NOMO-1 treated with DMSO at 0.1 percent for 48 hours (cell line): Measurements from ENCODE around the gene DMGDH.

Experiments
- DNase-seq: peaks from one replicate; lab custom pipeline; 2025; ENCODE audit not compliant: unreplicated experiment; lab: John Stamatoyannopoulos, UW

DMGDH gene

DNA sequence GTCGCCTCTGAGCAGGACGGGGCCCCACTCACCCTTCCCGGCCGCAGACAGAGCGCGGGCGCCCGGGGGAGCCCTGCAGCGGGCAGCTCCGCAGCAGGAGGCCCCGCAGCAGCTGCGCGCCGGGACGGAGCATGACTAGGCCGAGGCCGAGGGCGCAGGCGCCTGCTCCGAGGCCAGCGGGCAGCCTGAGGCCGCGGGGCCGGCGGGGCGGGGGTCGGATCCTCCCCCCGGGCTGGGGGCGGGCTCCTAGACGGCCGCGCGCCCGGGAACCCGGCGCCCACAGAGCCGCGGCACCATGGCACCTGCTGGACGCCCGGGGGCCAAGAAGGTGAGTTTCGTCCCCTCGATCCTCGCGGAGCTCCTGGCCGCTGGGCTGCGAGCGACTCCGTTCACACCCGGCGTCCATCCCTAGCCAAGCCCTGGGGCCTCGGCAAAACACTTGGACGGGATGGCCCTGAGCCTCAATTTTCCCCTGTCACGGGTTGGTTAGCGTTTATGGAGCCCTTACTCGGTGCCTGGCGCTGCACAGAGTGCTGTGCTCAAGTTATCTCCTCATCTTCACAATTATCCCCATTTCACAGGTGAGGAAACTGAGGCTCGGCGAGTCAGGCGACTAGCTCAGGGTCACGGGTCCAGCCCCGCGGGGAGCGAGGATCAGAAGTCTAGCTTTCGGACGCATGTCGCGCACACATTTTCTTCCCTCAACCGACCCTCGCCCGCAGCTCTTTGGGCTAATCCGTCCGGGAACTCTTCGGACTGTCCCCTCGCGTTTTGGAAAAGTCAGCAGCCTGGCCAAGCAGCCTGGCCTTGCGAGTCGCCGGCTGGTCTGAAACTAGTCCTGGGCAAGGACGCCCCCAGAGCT, at the start of gene DMGDH, which contains the start of gene BHMT2:
DMGDH (minus strand) TSS at position 187 of the 862 bp plus-strand sequence; CDS start at position 133, 54 bp downstream.
BHMT2 (plus strand) TSS at position 280 of the 862 bp plus-strand sequence; CDS start at position 296, 16 bp downstream.
- no peak for DNase-seq

DNA sequence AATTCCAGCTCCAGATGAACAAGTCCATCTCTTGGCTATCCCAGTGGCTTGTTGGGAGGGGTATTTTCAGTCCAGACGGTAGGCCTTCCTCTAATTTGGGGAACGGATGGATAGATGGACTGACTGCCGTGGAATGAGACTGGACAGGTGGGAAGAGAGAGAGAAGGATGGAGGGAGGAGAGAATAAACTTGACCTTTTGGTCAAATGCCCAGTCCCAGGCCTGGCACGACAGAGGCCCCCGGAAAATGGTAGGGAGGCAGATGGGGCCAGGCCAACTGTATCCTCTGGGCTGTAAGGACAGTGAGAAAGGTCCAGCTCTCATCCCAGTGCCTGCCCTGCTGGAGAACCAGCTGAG, 43.2 kb upstream of the DMGDH start:
- DNase-seq, result no peak

DNA sequence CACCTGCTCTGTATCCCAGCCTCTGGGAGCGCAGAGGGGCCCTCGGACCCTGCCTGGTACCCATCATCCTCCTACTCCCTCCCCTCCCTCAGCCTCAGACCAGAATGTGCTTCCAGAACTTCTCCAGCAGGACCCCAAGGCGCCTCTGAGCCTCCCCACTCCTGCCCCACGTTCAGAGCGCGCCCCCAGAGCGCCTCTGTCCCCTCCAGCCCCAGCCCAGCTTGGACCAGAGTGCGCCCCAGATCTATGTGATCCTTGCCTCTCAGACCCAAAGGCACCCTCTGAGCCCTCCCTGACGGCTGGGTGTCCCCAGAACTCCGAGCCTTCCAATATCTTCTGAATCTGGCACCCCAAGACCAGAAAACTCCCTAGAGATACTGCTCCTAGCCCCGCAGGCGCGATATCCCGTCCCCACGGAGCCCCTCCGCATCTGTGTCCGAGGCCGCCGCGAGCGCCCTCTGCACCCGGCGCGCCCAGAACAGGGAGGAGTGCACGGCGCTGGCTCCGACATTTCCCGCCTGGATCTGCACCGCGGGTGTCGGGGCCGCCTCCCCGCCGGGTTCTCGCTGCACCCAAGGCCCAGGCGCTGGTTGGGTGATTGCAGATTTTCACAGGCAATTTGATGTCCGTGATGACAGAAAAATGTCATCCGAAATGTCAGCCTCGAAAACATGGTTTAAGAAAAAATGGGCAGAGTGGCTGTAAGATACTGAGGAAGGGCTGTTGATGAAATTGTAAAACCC, 42.7 kb upstream of the DMGDH start:
- DNase-seq, result no peak

DNA sequence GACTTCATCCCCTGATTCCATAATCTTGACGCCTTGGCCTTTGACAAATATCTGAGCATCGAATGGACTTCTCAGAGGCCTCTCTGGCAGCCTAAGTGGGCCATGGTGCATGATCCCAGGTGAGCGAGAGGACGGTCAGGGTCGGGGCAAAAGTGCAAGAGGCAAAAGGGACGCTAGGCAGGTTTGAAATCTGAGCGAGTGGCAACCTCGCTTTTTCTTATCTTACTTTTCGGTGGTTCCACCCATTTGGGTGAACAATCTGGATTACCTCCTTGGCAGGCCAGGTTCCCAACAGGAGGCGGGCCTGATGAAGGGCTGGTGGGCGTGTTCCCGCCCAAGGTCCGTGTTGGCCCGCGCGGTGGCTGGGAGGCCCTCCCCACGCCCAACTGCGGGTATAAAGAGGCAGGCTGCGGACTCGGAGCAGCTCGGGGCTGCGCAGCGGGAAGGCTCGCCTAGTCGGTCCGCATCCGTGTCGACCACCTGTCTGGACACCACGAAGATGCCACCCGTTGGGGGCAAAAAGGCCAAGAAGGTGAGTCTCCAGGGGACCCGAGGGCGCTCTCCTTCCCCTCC, 42.0 kb upstream of the DMGDH start, which contains the start of gene BHMT:
BHMT (plus strand) TSS at position 423 of the 573 bp plus-strand sequence; CDS start at position 500, 77 bp downstream.
- DNase-seq, result no peak

DNA sequence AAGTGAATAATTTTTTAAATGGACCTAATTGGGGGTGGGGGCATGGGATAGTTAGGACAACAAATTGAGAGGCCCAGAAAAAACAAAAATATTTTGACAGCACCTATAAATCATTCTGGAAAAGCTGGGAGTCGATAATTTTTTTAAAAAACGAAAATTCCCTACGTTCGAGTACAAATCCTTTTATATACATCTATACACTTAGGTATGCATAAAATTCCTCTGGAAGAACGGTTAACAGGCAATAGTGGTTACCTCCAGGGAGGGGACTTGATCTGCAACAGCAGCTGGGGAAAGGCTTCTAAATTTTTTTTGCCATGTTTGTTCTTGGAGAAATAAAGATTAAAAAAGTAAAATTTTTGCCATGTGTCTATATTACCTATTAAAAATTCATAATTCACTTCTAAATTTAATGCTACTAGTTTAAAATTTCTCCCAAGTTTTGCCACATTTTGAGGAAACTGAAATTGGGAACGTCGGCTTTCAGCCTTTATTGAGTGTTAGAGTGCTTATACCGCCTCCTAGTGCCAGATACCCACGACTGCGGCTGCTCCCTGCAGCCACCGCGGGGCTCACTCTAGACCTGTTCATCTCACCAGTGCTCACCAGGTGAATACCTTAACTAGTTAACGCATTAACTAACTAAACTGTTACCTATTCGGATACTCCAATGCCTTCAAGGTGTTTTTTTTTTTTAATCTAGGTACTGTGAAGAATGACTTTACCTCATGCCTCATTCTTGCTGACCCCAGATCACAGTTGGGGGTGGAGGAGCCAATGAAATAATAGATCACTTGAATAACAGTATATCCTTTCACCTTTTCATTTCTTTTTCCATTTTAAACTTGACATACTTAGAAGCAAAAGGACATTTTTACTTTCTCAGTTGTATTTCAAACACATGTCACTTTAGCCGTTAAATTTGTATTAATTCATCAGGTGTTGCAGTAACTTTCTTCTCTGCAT, 40.3 kb upstream of the DMGDH start:
- peak; percentile 13 for DNase-seq

DNA sequence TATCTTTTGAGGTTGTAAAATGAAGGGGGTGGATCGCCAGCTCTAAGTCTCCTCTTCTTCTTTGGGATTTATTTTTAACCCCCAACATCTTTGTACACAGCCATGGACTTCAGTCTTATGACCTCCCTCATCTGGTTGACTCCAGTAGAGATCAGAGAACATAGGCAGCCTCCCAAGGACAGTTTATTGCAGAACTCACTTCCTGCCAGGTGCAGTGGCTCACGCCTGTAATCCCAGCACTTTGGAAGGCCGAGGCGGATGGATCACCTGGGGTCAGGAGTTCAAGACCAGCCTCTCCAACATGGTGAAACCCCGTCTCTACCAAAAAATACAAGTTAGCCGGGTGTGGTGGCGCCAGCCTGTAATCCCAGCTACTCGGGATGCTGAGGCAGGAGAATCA, 39.3 kb upstream of the DMGDH start:
- DNase-seq, result no peak

DNA sequence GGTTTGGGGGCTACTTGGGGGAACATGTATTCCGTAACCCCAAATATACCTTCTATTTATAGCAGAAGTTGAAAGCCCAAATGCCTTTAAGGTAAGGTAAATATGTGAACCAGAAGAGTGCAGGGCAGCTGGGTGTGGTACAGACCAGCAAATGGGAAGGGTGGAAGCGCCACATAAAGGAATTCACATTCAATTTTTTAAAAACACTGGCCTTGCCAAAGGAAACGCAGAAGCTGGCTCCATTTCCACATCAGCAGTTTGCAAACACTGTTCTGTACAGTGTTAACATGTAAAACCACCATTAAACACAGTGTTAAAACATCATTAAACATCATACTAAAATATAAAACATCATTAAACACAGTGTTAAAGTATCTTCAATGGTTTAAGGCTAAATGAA, 38.6 kb upstream of the DMGDH start:
- DNase-seq, result no peak

DNA sequence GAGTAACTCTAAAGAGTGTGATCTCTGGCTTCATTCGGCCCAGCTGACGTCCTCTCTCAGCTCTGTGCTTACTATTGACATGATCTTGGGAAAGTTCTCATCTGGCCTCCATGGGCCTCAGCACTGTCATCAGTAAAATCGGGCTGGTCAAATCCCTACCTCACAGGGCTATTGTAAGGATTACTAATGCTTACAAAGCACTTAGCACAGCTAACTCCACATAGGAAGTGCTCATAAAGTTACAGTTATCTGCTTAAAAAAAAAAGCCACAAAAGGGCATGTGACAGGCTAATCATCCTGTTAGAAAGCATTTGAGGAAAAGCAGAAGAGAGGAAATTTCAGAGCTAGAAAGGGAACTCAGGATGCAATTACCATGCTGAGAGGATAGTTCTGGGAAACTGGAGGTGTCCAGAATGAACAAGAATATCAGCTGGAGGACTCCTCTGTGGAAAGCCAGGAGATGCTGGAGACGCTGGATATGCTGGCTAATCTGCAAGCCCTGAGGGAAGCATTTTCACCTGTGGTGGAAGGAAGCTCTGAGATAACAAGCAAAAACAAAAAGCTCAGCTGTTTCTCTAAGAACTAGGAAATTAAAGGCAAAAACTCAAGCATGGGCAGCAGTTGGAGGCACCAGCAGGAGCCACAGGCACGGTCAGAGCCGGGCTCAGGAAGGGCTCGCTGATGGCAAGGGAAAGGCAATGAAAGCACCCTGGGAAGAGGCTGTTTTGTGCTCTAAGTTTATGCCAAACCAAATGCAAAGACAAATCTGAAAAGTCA, 37.7 kb upstream of the DMGDH start:
- peak; percentile 77 for DNase-seq

DNA sequence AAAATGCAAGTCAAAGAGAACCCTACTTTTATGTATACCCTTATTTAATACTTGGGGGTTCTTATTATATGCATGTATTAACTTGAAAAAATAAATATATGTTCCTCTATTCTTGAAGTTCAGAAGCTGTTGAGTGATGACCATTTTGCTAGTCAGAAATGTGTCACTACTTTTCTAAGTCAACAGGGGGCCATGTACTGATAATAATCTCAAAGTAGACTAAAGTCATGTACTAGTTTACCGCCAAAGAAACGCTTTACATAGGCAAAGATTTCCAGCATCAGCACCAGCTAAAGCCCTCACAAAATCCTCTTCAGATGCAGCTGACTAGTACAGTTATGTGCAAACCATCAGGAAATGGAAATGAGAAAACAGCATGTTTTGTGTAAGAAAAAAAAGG, 36.4 kb upstream of the DMGDH start:
- no peak for DNase-seq

DNA sequence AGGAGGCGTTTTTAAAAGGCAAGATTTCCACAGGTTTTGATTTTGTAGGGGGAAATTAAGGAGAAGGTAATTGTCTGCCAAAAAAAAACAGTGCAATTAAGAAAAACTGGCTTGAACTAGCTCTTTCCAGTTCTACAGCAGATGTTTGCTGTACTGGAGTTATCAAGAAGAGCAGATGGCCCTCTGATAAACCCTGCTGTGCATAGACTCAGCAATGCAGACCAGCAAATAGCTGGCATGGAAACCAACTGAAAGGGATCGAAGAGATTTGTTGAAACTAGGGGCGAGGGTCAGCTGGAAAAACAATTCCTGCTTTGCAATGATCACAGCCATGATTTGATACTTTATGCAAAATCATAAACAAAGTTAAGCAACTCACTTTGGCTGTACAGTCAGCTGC, 24.3 kb upstream of the DMGDH start:
- DNase-seq, result no peak

DNA sequence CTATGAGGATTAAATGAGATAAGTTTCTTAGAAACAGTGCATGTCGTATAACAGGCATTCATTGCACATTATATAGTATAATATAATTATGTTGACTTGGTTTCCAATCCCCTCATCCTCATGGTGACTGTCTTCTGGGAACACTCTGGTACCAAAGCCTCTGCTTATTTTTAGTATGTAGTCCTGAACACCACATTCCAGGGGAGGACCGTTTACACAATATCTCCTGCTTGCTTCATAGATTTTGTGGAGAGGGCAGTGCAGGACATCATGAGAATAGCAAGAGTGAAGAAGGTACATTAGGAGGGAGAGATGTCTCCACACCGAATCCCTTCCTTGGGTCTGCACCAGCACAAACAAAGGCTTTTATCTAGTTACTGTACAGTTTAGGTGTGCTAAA, 21.6 kb upstream of the DMGDH start:
- no peak for DNase-seq

DNA sequence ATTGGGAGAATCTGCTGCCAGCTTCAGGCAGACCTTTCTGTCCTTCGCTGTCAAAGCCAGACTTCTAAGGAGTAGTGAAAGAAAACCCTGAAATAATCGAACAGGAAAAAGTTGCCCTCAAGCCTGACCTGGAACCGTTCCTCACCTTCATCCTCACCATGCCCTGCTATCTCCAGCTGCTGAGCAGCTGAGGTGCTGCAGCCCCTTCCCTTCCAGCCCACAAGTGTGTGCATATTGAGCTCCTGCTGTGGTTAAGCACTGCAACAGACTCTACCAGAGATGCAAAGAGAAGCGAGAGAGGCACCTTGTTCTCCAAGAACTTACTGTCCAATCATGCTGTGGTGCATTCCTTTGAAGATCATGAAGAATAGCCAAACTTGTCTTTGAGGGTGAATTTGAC, 19.0 kb upstream of the DMGDH start:
- DNase-seq, result no peak

DNA sequence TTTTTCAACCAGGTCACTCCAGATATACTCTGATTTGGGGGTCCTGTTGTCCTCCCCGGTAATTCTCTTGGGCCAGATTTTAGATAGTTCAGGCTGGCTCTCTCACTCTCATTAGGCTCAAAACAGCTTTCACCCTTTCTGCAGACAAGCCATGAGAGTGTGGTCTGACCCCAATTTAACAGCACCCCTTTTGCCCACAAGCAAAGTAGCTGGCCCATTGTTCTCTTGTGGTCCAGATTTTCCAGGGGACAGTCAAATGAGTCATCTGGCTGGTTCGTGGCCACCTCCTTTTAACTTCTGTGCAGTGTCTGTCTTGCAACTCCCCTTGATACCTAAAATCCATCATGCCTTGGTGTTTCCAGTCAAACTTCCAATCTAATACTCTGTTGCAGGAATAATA, 16.6 kb upstream of the DMGDH start:
- DNase-seq, result no peak

DNA sequence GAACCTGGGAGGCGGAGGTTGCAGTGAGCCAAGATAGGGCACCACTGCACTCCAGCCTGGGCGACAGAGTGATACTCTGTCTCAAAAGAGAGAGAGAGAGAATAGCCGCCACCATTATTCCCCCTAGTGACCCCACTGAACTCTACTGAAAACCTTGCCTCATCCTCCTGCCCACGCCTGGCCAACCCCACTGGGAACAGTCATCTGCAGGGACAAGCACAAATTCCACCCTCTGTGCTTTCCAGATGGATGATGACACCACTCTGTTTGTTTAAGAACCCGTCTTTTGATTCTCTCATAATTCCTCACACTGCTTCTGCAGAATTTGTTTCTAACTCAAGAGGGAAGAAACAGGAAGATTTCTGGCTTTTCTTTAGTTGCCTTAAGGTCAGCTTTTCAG, 12.3 kb upstream of the DMGDH start:
- no peak for DNase-seq

DNA sequence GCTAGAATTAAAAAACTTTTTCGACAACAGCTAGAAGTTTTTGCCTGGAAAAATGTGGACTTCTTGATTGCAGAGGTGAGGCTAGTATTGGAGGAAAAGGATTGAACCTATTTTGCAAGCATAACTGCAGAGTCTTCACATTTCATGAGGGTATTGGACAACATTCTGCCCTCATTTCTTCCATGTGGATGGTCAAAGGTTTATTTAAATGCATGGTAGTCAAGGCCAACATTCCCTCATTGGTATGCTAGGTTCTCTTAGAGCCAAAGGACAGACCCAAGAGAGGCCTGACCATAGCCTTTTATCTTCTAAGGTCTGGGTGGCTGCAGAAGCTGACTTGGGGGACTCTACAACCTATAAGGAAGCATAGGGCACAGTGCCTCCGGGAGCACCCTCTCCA, 11.3 kb upstream of the DMGDH start:
- no peak for DNase-seq

DNA sequence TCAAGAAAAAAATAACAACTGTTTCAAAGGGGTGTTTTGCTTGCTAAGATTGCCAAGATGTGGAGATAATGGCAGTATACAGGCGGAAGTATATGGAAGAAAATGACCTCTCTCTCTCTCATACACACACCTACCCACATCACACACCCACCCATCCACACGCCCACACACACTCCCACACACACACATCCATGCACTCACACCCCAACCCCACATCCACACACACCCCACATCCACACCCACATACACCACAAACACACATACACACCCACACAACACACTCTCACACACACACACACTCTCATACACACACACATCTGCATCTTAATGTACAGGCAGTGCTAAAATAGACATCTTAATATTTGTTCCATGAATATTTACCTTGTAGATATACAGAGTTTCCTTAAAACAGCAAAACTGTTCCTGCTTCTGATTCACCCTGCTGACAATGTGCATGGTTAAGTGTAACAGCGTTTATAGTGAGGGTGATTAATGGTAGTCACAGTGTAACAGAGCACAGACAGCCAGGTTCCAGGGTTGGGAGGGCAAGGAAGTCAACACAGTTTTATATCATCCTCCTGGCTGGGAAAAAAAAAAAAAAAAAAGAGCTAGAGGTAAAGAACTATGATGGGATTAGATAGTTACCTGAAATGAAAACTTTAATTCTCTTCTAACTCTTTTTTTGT, 8.3 kb upstream of the DMGDH start:
- no peak for DNase-seq

DNA sequence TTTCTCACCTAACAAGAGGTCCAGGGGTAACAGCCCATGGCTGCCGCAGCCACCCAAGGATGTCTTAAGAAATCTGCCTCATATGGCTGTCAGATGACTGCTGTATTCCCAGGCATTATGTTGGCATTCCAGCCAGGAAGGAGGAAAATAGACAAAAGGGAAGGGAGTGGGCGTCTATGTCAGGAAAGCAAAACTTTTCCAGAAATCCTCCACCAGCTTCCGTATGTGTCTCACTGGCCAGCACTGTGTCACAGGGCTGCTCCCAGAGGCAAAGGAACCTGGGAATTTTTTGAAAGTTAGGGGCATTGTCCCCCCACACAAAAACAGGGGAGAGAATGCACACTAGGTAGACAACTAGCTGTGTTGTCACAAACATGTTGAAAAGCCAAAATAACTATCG, 7.3 kb upstream of the DMGDH start:
- DNase-seq, result no peak

DNA sequence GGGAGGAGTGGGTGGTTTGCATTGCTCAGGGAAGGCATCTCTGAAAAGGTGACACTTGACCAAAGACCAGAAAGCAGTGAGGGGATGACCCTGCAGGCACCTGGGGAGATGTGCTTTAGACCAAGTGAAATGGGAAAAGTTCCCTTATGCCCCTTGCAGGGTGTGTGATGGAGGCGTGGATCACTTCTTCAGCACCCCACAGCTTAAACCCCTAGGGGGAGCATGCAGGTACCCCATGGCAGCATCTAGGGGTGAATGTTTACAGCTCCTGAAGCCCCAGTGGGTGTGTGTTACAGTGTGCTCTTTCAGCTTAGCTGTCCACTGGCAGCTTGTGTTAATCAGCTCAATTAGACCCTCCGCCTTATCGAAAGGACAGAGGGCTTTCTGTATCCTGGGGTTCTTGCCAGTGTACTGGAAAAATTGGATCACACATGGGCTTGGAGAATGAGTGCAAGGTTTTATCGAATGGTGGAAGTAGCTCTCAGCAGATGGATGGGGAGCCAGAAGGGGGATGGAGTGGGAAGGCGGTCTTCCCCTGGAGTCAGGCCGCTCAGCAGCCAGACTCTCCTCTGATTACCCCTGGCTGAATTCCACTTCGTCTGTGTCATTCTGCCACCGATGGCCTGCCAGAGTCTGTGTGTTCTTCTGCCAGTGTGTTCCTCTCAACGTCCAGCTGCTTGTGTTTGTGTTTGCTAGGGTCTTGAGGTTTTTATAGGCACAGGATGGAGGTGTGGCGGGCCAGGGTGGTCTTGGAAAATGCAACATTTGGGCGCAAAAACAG, 6.4 kb upstream of the DMGDH start:
- DNase-seq, result no peak

DNA sequence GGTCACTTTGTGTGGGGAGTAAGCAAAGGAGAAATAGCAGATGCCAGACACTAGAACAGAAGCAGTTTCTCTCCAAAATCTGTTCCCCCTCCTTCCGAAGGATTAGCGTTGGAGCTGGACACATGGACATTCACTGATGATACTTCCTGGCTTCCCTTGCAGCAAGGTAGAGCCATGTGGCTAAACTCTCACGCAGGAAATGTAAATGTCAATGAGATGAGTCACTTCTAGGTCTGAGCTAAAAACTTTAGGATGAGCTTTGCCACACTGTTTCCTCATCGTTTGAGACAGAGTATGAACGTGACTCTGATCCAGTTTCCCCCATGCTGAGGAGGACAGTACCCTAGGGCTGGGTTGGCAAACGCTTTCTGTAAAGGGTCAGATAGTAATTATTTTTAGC, 5.2 kb upstream of the DMGDH start:
- DNase-seq, result no peak
